ENCODE results near the gene GPATCH3. TPM values are rescaled to one million over a fixed set of nuclear protein-coding genes. Genes with fewer than 3 reads are reported as not detected.

GPATCH3 gene
- total RNA-seq, 4 donors from 2014 or later = 9.7 to 23.5 (median 13.0) TPM

DNA sequence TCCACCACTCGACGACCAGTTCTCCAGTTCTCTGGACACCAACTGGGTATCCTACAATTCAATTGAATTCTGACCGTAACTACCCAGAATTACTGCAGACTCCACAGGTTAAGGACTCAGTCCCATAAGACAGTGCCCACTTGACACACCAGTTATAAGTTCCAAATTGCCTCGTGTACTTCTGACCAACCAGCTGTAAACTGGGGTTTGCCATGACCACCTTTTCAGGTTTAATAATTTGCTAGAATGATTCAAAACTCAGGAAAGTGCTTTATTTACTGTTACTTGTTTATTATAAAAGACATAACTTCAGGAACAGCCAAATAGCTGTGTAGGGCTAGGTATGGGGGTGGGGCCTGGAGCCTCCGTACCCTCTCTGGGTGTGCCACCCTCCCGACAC lies 36.6 kb upstream of the GPATCH3 start:
- no peak overlapping the region for H3K4me3 ChIP-seq (ENCODE audit: low read depth, poor library complexity, severe bottlenecking)
- intact Hi-C loops (cut with DNase I; ENCODE audit: low total_unique reads) = no loop called here
- no peak for DNase-seq (ENCODE audit: low spot score in 2 of 2)
- TF ChIP-seq POLR2A (IDR thresholded peaks at IDR 0.05) (no peak), CTCF (IDR thresholded peaks at IDR 0.05) (no peak)
- 85 to 90% methylated on average over 6 of the region's 6 CpGs for WGBS, 2 donors

- WGBS, 2 donors = 72 to 78% methylated on average over 3 of the region's 3 CpGs
- no peak for DNase-seq (ENCODE audit: low spot score in 2 of 2)
- TF ChIP-seq CTCF (IDR thresholded peaks at IDR 0.05) = no peak
- TF ChIP-seq POLR2A (IDR thresholded peaks at IDR 0.05) = no peak
- H3K4me3 ChIP-seq (ENCODE audit: low read depth, poor library complexity, severe bottlenecking) = no peak overlapping the region
- intact Hi-C loops (cut with DNase I; ENCODE audit: low total_unique reads) = no loop called here
Observed at GRCh38 chr1:26932531-26932930, 32.3 kb upstream of the GPATCH3 start.

DNA sequence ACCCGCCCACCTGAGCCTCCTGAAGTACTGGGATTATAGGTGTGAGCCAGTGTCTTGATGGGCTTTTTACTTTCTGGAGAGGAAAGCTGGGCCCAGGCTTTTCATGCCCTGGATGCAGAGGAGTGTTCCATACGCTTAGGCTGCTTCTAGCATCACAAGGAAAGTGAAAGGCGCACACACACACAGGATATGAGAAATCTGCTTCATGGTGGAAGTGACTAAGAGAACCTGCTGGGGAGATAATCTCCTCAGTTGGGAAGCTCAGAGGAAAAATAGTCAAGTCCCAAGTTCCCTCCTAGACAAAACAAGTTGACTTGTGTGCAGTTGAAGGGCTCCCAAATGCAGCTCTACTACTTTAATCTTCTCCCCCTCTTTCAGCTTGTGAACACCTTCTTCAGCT lies 23.4 kb upstream of the GPATCH3 start:
- 90 to 96% methylated on average over 3 of the region's 3 CpGs for WGBS, 2 donors

DNA sequence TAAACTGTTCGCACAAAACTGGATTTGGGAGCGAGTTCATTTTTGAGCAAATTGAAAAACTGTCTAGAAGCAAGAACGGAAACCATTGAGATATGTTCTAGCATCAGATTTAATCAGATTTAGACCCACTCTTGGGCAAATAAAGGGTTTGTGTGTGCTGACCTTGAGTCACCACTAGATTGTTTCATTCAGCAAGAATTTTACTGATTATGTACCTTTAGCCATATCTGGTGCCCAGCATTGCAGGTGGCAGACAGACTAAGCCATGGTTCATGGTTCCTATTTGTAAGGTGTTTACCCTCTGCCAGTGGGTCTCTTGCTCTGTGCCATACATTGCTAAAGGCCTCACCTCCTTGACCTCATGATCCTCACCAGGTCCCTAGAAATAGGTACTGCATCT lies 22.6 kb upstream of the GPATCH3 start:
- 88 to 91% methylated on average over 3 of the region's 3 CpGs for WGBS, 2 donors
- no peak for DNase-seq (ENCODE audit: low spot score in 2 of 2)
- H3K4me3 ChIP-seq (ENCODE audit: low read depth, poor library complexity, severe bottlenecking) = no peak overlapping the region
- TF ChIP-seq POLR2A (IDR thresholded peaks at IDR 0.05) (no peak), CTCF (IDR thresholded peaks at IDR 0.05) (no peak)
- intact Hi-C loops (cut with DNase I; ENCODE audit: low total_unique reads) = no loop called here

More for the DNA sequence above, 23.4 kb upstream of the GPATCH3 start:
- TF ChIP-seq POLR2A (IDR thresholded peaks at IDR 0.05) = no peak
- TF ChIP-seq CTCF (IDR thresholded peaks at IDR 0.05) = no peak
- no peak for DNase-seq (ENCODE audit: low spot score in 2 of 2)
- H3K4me3 ChIP-seq (ENCODE audit: low read depth, poor library complexity, severe bottlenecking) = no peak overlapping the region
- intact Hi-C loops (cut with DNase I; ENCODE audit: low total_unique reads) = no loop called here

DNA sequence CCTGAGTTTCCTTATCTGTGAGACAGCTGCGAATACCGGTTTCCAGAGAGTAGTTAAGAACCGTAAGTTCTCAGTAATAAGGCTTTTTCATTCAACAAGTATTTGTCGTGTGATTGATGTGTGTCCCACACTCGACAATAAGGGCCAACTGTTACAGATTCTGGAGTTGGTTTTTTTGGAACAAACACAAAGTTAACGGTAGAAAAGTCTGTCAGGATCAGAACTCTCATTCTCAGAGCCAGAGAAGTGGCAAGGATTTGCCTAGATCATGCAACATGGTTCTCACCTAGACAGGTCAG lies 22.1 kb upstream of the GPATCH3 start:
- DNase-seq (ENCODE audit: low spot score in 2 of 2) = no peak
- 21 to 24% methylated on average over 6 of the region's 6 CpGs for WGBS, 2 donors

More for the DNA sequence above, 22.1 kb upstream of the GPATCH3 start:
- peak overlapping the region; percentile 96 for H3K4me3 ChIP-seq (ENCODE audit: low read depth, poor library complexity, severe bottlenecking)
- intact Hi-C loops (cut with DNase I; ENCODE audit: low total_unique reads) = no loop called here
- TF ChIP-seq POLR2A (IDR thresholded peaks at IDR 0.05) (no peak), CTCF (IDR thresholded peaks at IDR 0.05) (no peak)

Data from lower leg skin (tissue), 4 donors.